ENCODE measurements around the gene APEH. TPM values are rescaled to one million over a fixed set of nuclear protein-coding genes. Genes with fewer than 3 reads are reported as not detected.

APEH gene
- total and polyA plus RNA-seq, 2 donors (not counting 1 experiment from before 2014, with no cell fraction given): 79.4 to 96.2 TPM

DNA sequence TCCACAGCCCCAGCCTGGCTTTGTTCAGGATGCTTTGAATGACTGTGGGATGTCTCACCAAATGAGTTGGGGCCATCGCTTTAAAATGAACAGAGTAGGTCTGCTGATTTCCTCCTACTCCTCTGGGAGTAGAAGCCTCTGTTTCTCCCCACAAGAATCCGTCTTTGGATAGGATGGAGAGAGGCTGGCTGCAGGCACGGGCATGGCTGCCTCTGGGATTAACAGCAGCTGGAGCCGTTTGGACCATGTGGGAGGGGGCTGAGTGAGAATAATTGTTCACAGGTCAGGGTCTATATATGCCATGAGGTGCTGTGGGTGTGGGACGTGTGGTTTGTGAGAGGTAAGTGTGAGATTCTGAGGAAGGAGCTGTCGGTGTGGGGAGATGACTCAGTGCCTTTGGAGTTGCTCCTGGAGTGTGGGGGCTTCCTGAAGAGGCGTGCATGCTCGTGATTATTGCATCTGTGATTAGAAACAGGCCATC, 48.0 kb upstream of the APEH start:
- no peak overlapping the region for H3K27ac Mint-ChIP-seq
- no peaks in the 10 kb centered on the region for H3K9me3 Mint-ChIP-seq (ENCODE audit: insufficient read depth)
- Histone ChIP-seq H4K20me1 (ENCODE audit: control insufficient read depth, insufficient read depth, low read length, poor library complexity, severe bottlenecking) (no peaks in the 10 kb centered on the region), H3K4me2 (replicated peaks; ENCODE audit: low read depth, low read length, poor library complexity, severe bottlenecking) (no peak overlapping the region), H3K36me3 (replicated peaks in 1 of 2; ENCODE audit: control extremely low read depth in 1 of 2, control insufficient read depth in 1 of 2, extremely low read depth in 1 of 2, insufficient read depth in 2 of 2, low read length in 1 of 2) (no peaks in the 10 kb centered on the region), H3K4me3 (ENCODE audit: control extremely low read depth in 1 of 5, extremely low read depth in 1 of 5, insufficient read depth in 1 of 5, low read depth in 2 of 5, low read length in 4 of 5) (no peak overlapping the region), H3K9me3 (ENCODE audit: control extremely low read depth in 1 of 3, control insufficient read depth in 2 of 3, insufficient read depth in 1 of 3, low read length in 2 of 3) (peaks cover 0 to 2% (median 0%) of the 10 kb centered on the region in 3 donors), H3K9ac (ENCODE audit: low read length) (no peak overlapping the region), H3K4me1 (ENCODE audit: control insufficient read depth in 2 of 2, insufficient read depth in 2 of 2, low read length in 2 of 2) (no peaks in the 10 kb centered on the region), H3K79me2 (ENCODE audit: control insufficient read depth, insufficient read depth, low read length) (no peaks in the 10 kb centered on the region), H3K27me3 (replicated peaks in 1 of 4; ENCODE audit: control extremely low read depth in 1 of 4, control insufficient read depth in 3 of 4, insufficient read depth in 4 of 4, low read length in 3 of 4) (peaks cover 0 to 5% (median 3%) of the 10 kb centered on the region in 4 experiments), H3K27ac (ENCODE audit: low read length in 2 of 2) (no peak overlapping the region), H2AFZ (ENCODE audit: insufficient read depth, low read depth, low read length, poor library complexity, severe bottlenecking) (no peak overlapping the region)
- no peak for ATAC-seq (ENCODE audit: low read depth)
- DNase-seq: no peak
- 24% methylated on average over 6 of the region's 8 CpGs for WGBS (ENCODE audit: insufficient coverage)
- no peaks in the 10 kb centered on the region for H3K4me1 Mint-ChIP-seq
- no peak overlapping the region for H3K4me3 Mint-ChIP-seq
- peaks cover 17% of the 10 kb centered on the region for H3K27me3 Mint-ChIP-seq
- intact Hi-C loops (cut with micrococcal nuclease): no loop called here
- TF ChIP-seq, protein P1, sequence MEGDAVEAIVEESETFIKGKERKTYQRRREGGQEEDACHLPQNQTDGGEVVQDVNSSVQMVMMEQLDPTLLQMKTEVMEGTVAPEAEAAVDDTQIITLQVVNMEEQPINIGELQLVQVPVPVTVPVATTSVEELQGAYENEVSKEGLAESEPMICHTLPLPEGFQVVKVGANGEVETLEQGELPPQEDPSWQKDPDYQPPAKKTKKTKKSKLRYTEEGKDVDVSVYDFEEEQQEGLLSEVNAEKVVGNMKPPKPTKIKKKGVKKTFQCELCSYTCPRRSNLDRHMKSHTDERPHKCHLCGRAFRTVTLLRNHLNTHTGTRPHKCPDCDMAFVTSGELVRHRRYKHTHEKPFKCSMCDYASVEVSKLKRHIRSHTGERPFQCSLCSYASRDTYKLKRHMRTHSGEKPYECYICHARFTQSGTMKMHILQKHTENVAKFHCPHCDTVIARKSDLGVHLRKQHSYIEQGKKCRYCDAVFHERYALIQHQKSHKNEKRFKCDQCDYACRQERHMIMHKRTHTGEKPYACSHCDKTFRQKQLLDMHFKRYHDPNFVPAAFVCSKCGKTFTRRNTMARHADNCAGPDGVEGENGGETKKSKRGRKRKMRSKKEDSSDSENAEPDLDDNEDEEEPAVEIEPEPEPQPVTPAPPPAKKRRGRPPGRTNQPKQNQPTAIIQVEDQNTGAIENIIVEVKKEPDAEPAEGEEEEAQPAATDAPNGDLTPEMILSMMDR (IDR thresholded peaks at IDR 0.05): no peak
- POLR2A ChIA-PET: no interaction called here
- CTCF ChIA-PET: no interaction called here

GRCh38 chr3:49626796-49627195, 47.4 kb upstream of the APEH start:
- Mint-ChIP-seq H3K9me3 (ENCODE audit: insufficient read depth) (peaks cover 1% of the 10 kb centered on the region), H3K4me3 (no peak overlapping the region), H3K27me3 (peaks cover 17% of the 10 kb centered on the region), H3K27ac (no peak overlapping the region), H3K4me1 (no peaks in the 10 kb centered on the region)
- H3K9ac ChIP-seq (ENCODE audit: low read length): no peak overlapping the region
- no peak overlapping the region for H3K4me3 ChIP-seq (ENCODE audit: control extremely low read depth in 1 of 5, extremely low read depth in 1 of 5, insufficient read depth in 1 of 5, low read depth in 2 of 5, low read length in 4 of 5)
- no peak for TF ChIP-seq EZH2 (IDR thresholded peaks at IDR 0.05; ENCODE audit: borderline replicate concordance, insufficient read depth, low read depth, low read length, poor library complexity, severe bottlenecking)
- TF ChIP-seq, protein P1 (IDR thresholded peaks at IDR 0.05): no peak
- WGBS (ENCODE audit: insufficient coverage): no CpG with 5 or more reads among the region's 1 CpG
- intact Hi-C loops (cut with micrococcal nuclease): no loop called here
- H3K27ac ChIP-seq (ENCODE audit: low read length in 2 of 2): no peak overlapping the region
- H2AFZ ChIP-seq (ENCODE audit: insufficient read depth, low read depth, low read length, poor library complexity, severe bottlenecking): no peak overlapping the region
- no peaks in the 10 kb centered on the region for H3K4me1 ChIP-seq (ENCODE audit: control insufficient read depth in 2 of 2, insufficient read depth in 2 of 2, low read length in 2 of 2)
- CTCF ChIA-PET: no interaction called here
- POLR2A ChIA-PET: no interaction called here
- H3K36me3 ChIP-seq (replicated peaks in 1 of 2; ENCODE audit: control extremely low read depth in 1 of 2, control insufficient read depth in 1 of 2, extremely low read depth in 1 of 2, insufficient read depth in 2 of 2, low read length in 1 of 2): no peaks in the 10 kb centered on the region
- DNase-seq (no peak), ATAC-seq (ENCODE audit: low read depth) (no peak)
- H3K79me2 ChIP-seq (ENCODE audit: control insufficient read depth, insufficient read depth, low read length): no peaks in the 10 kb centered on the region
- H3K9me3 ChIP-seq (ENCODE audit: control extremely low read depth in 1 of 3, control insufficient read depth in 2 of 3, insufficient read depth in 1 of 3, low read length in 2 of 3): peaks cover 0 to 8% (median 4%) of the 10 kb centered on the region in 3 donors
- H3K4me2 ChIP-seq (replicated peaks; ENCODE audit: low read depth, low read length, poor library complexity, severe bottlenecking): no peak overlapping the region
- peaks cover 0 to 11% (median 4%) of the 10 kb centered on the region in 4 experiments for H3K27me3 ChIP-seq (replicated peaks in 1 of 4; ENCODE audit: control extremely low read depth in 1 of 4, control insufficient read depth in 3 of 4, insufficient read depth in 4 of 4, low read length in 3 of 4)
- H4K20me1 ChIP-seq (ENCODE audit: control insufficient read depth, insufficient read depth, low read length, poor library complexity, severe bottlenecking): no peaks in the 10 kb centered on the region

Data from B cell (primary cell).